ENCODE results near the gene TNFAIP8L1.

GRCh38 chr19:4604912-4605311, 34.4 kb upstream of the TNFAIP8L1 start:
- TF ChIP-seq PATZ1 (CRISPR knock-in tag; IDR thresholded peaks at IDR 0.05; ENCODE audit: borderline replicate concordance) (no peak), ARNTL (CRISPR knock-in tag; IDR thresholded peaks at IDR 0.05; ENCODE audit: borderline replicate concordance, low read depth) (no peak), GLIS3 (CRISPR knock-in tag; IDR thresholded peaks at IDR 0.05) (no peak), ZFP30 (CRISPR knock-in tag; IDR thresholded peaks at IDR 0.05) (no peak), CREB5 (CRISPR knock-in tag; IDR thresholded peaks at IDR 0.05; ENCODE audit: low read depth) (no peak)

Measured in SK-N-SH treated with all-trans-retinoic acid at 6 μM for 48 hours (cell line).